ENCODE data around the gene ABTB2.
"Not testable (repeated sequence)": the region's sequence is repeated elsewhere in the genome, so short reads cannot be mapped to it uniquely, and the experiment has no call there.

Gene ABTB2

DNA sequence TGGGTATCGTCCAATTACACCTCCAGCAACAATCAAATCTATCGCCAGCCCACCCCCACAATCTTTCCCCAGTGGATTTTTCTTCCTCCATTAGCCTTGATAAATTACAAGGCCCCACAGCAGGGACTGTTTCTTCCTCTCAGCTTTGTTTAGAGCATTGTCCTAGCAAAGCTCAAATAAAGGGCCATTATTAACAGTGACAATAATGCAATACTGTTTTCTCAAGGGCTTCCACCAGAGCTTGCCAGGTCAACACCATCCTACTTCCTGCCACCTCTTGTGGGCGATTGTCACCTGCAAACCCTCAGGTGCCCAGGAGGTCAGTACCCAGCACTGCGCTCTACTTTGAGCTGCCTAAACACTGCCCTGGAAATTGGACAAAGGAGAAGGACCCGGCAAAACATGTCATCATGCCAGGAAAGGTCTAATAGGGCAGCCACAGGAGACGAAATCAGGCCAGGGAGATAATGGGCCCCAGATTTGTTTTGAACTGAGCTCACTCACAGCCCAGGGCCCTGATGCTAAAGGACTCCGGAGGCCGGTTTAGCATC, 95.2 kb downstream of the ABTB2 start:
- DNase-seq (ENCODE audit: low spot score), result no peak

- no peak for DNase-seq (ENCODE audit: low spot score)
Observed at GRCh38 chr11:34261820-34262219, 96.0 kb downstream of the ABTB2 start.

GRCh38 chr11:34261095-34261494, 96.7 kb downstream of the ABTB2 start:
- no peak for DNase-seq (ENCODE audit: low spot score)

GRCh38 chr11:34260072-34260575, 97.7 kb downstream of the ABTB2 start:
- no peak for DNase-seq (ENCODE audit: low spot score)

- no peak for DNase-seq (ENCODE audit: low spot score)
Observed at GRCh38 chr11:34259087-34259486, 98.7 kb downstream of the ABTB2 start.

DNA sequence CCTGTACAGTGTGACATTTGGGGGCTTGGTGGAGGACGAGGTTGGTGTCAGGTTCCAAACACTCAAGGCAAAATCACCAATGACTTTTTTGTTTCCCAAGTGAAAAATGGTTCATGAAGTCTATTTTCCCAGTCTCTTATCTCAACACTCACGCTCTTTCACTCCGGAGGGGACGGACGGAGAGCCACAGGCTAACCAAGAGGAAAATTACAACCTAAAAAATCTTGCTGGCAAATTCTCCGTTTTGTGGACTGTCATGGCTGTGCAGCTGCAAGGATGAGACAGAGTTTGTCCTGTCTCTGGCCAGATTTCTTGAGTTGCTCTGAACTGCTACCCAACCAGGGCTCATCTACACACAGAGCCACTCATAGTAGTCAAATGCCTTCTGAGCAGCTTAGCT, 101.2 kb downstream of the ABTB2 start:
- no peak for DNase-seq (ENCODE audit: low spot score)

- no peak for DNase-seq (ENCODE audit: low spot score)
Observed at GRCh38 chr11:34256150-34256549, 101.7 kb downstream of the ABTB2 start.

DNA sequence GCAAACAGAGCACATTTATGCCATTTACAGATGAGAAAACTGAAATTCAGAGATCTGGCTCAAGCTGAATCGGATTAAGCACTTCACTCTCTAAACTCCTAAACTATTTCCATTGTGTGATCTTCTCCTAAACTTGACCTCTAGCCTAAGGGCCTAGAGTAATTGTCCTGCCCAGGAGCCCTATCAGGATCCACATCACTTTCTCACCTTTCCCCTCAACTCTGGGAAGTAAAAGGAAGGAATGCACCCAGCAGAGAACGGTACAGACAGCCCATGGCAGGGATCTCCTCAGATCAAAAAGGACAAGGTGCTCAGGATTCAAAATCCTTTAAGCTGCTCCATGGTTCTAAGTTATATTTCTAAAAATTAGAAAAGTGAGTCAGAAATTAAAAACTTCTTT, 102.7 kb downstream of the ABTB2 start:
- DNase-seq (ENCODE audit: low spot score), result no peak

DNA sequence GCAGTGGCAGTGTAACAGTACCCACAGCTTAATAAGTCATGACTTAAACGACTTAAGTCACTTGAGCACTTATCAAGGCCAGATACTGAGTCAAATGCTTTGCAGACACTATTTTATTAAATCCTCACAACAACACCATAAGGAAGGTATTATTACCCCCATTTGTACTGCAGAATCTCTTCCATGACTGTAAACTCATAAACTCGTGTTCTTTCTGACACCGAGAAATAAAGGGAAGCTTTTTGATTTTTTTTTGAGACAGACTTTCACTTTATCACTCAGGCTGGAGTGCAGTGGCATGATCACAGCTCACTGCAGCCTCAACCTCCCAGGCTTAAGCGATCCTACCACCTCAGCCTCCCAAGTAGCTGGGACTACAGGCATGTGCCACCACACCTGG, 103.8 kb downstream of the ABTB2 start:
- no peak for DNase-seq (ENCODE audit: low spot score)

- no peak for DNase-seq (ENCODE audit: low spot score)
Observed at GRCh38 chr11:34252651-34253050, 105.2 kb downstream of the ABTB2 start.

DNA sequence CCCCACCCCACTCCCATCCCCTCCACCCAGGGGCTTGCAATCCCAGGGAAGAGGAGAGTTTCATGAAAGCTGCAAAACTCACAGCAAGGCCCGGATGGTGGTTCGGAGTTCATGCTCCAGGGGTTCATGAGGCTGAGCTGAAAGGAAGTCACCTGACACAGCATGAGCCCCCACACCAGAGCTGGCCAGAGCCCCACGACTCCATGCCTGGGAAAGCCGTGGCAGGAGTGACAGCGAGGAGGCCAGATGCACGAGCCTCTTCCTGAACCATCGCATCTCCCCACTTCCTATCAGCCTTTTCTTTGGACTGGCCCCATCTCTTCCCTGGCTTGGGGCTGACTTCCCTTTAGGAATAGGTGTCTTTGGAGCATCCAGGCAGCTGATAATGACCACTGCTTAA, 105.8 kb downstream of the ABTB2 start:
- no peak for DNase-seq (ENCODE audit: low spot score)

- no peak for DNase-seq (ENCODE audit: low spot score)
Observed at GRCh38 chr11:34251589-34251980, 106.2 kb downstream of the ABTB2 start.

GRCh38 chr11:34250732-34251588, 106.8 kb downstream of the ABTB2 start:
- DNase-seq (ENCODE audit: low spot score), result peak; percentile 89

- no peak for DNase-seq (ENCODE audit: low spot score)
Observed at GRCh38 chr11:34250211-34250610, 107.6 kb downstream of the ABTB2 start.

GRCh38 chr11:34249439-34249838, 108.4 kb downstream of the ABTB2 start:
- DNase-seq (ENCODE audit: low spot score), result no peak

DNA sequence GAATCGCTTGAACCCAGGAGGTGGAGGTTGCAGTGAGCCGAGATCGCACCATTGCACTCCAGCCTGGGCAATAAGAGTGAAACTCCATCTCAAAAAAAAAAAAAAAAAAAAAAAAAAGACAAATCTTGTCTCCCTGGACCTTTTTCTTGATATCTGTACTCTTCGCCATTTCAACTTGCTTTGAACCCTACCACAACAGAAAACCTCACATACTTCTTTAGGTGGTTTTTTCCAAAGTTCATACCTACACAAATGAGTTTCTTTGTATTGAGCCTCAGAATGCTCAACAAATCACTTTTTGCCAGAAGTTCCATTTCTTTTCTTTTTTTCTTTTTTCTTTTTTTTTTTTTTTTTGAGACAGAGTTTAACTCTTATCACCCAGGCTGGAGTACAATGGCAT, 111.3 kb downstream of the ABTB2 start:
- DNase-seq (ENCODE audit: low spot score), result not testable (repeated sequence)

GRCh38 chr11:34245041-34245440, 112.8 kb downstream of the ABTB2 start:
- DNase-seq (ENCODE audit: low spot score), result no peak

DNA sequence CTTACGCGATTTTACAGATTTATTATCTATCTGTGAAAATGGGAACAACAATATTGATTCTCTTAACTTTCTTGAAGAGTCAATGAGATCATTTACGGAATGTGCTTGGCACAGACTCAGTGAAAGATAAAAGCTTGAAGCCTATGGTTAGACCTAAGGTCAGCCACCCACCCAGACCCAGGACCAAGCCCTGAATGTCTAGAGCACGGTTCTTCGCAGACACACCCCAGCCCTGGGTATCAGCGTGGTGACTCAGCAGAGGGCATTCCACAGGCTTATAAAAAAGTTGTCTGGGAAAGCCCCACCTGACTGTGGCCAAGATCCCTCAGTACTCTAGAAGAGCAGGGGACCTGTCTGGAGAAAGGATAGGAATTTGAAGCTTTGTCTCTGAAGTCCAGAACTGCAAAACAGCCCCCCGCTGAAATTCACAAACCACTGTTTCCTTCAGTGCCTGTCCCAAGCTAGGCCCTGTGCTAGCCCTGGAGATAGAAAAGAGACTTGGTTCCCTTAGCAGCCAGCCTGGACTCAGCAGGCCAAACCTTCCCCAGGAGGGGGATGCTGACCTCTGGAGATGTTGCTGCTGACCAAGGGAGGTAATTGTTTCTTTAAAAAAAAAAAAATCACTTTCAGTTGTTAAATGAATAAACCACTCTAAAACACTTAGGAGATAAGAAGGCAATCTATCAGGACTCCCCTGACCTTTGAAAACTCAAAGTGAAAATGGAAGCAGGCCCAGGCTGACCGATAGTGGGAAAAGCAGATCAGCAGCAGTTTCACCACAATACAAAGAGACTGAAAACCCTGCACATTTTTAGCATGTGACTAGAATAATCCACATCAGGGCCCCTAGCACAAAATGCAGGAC, 114.0 kb downstream of the ABTB2 start:
- DNase-seq (ENCODE audit: low spot score), result no peak

DNA sequence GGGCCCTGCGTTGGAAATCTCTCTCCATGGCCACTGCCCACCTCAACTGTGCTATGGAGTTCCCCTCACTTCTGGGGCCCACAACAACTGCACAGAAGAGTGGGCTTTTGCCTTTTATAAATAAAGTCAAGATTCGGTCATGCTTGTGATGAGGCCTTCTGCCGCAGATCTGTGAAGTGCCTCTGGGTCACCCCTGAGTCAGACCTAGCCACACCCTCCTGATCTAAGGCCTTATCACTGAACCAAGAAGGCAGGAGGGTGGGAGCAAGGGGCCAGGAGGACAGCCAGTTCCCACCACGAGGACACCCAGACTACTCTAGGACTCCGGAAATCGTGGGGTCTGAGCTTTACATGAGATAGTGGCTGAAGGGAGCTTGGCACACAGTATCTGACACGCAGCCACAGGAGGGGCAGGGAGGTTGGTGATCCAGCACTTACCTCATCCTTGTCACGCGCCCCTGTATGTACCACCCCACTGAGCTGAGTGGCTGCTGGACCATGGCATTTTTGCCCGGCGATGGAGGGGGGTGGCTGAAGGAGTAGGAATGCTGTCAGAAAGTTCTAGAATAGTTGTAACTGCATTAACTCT, 115.7 kb downstream of the ABTB2 start:
- DNase-seq (ENCODE audit: low spot score), result peak; percentile 46

DNA sequence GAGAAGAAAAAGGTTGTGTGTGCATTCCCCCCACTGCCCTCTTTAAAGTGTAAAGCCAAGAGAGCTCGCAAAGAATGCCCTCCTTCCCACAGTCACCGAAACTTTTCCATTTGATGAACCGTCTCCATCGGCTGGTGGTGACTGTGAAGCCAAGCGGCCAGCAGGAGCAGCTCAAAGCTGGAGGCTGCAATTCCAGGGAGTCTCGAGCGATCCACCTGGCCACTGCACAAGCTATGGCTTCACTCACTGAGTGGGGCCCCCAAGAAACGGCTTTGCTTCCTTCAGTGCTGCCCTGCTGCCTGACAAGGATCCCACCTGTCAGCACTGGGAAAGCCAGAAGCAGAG, 117.7 kb downstream of the ABTB2 start:
- no peak for DNase-seq (ENCODE audit: low spot score)

GRCh38 chr11:34239465-34240149, 118.2 kb downstream of the ABTB2 start:
- DNase-seq (ENCODE audit: low spot score), result no peak

GRCh38 chr11:34238966-34239365, 118.8 kb downstream of the ABTB2 start:
- no peak for DNase-seq (ENCODE audit: low spot score)
